HG03095 (cell line): ENCODE measurements around the gene TRAF2.

Experiments
- ATAC-seq: cut with Tn5 transposase; IDR thresholded peaks from one replicate; pipeline ENCODE4 v1.9.1; 2021; ENCODE audit warnings: moderate library complexity; ENCODE audit not compliant: unreplicated experiment

TRAF2 gene

GRCh38 chr9:136910901-136911245, 24.6 kb downstream of the TRAF2 start:
- ATAC-seq: no peak

- ATAC-seq: no peak
Observed at GRCh38 chr9:136913701-136914438, 27.6 kb downstream of the TRAF2 start.

GRCh38 chr9:136915632-136916329, 29.5 kb downstream of the TRAF2 start:
- ATAC-seq: no peak

- ATAC-seq: no peak
Observed at GRCh38 chr9:136916330-136917184, 30.2 kb downstream of the TRAF2 start.

- ATAC-seq: no peak
Observed at GRCh38 chr9:136917902-136918301, 31.6 kb downstream of the TRAF2 start.

- ATAC-seq: no peak
Observed at GRCh38 chr9:136920069-136920468, 33.8 kb downstream of the TRAF2 start.

- ATAC-seq: no peak
Observed at GRCh38 chr9:136920734-136921231, 34.5 kb downstream of the TRAF2 start.

- ATAC-seq: no peak
Observed at GRCh38 chr9:136921307-136921706, 35.0 kb downstream of the TRAF2 start.

- ATAC-seq: no peak
Observed at GRCh38 chr9:136921718-136922117, 35.4 kb downstream of the TRAF2 start.

GRCh38 chr9:136922540-136922939, 36.2 kb downstream of the TRAF2 start:
- no peak for ATAC-seq

GRCh38 chr9:136923881-136924280, 37.6 kb downstream of the TRAF2 start:
- no peak for ATAC-seq

GRCh38 chr9:136925414-136926153, 39.3 kb downstream of the TRAF2 start:
- ATAC-seq: no peak

- no peak for ATAC-seq
Observed at GRCh38 chr9:136926154-136926704, 39.9 kb downstream of the TRAF2 start.

GRCh38 chr9:136926749-136927148, 40.4 kb downstream of the TRAF2 start:
- no peak for ATAC-seq

GRCh38 chr9:136927343-136928271, 41.3 kb downstream of the TRAF2 start:
- ATAC-seq: no peak

- no peak for ATAC-seq
Observed at GRCh38 chr9:136928591-136928990, 42.3 kb downstream of the TRAF2 start.

GRCh38 chr9:136930014-136930413, 43.7 kb downstream of the TRAF2 start:
- no peak for ATAC-seq

GRCh38 chr9:136931611-136932130, 45.4 kb downstream of the TRAF2 start:
- ATAC-seq: no peak

- no peak for ATAC-seq
Observed at GRCh38 chr9:136934277-136934676, 48.0 kb downstream of the TRAF2 start.
